GM18526 (cell line): ENCODE results near the gene NCAPD3.

Experiments used
- POLR2A ChIP-seq: IDR thresholded peaks from 3 replicates; pipeline ENCODE4 v1.6.1; 2011; ENCODE audit not compliant: insufficient read length; ENCODE audit errors: extremely low read depth

The NCAPD3 gene

GRCh38 chr11:134258577-134258976 lies 34.8 kb upstream of the NCAPD3 start:
- no peak for TF ChIP-seq POLR2A

- TF ChIP-seq POLR2A: no peak
Measured at GRCh38 chr11:134257101-134257500, 33.3 kb upstream of the NCAPD3 start.

- no peak for TF ChIP-seq POLR2A
Measured at GRCh38 chr11:134254433-134255183, 30.8 kb upstream of the NCAPD3 start.

GRCh38 chr11:134253188-134253993 lies 29.6 kb upstream of the NCAPD3 start, which contains the start of the genes ACAD8 and THYN1:
Gene ACAD8, plus strand, starts transcription at chr11:134253568. Its CDS starts 33 bp downstream, at chr11:134253601.
Gene THYN1, minus strand, starts transcription at chr11:134253352. Its CDS starts 470 bp downstream, at chr11:134252882.
- TF ChIP-seq POLR2A: peak; percentile 79

- no peak for TF ChIP-seq POLR2A
Measured at GRCh38 chr11:134252346-134253187, 28.8 kb upstream of the NCAPD3 start.

- no peak for TF ChIP-seq POLR2A
Measured at GRCh38 chr11:134250675-134251074, 26.9 kb upstream of the NCAPD3 start.

- no peak for TF ChIP-seq POLR2A
Measured at GRCh38 chr11:134250246-134250645, 26.5 kb upstream of the NCAPD3 start.

GRCh38 chr11:134248910-134249480 lies 25.2 kb upstream of the NCAPD3 start:
- no peak for TF ChIP-seq POLR2A

GRCh38 chr11:134246678-134247077 lies 22.9 kb upstream of the NCAPD3 start:
- TF ChIP-seq POLR2A: no peak

GRCh38 chr11:134246100-134246499 lies 22.3 kb upstream of the NCAPD3 start:
- TF ChIP-seq POLR2A: no peak

- TF ChIP-seq POLR2A: no peak
Measured at GRCh38 chr11:134245434-134245833, 21.7 kb upstream of the NCAPD3 start.

- no peak for TF ChIP-seq POLR2A
Measured at GRCh38 chr11:134244593-134244992, 20.8 kb upstream of the NCAPD3 start.

- no peak for TF ChIP-seq POLR2A
Measured at GRCh38 chr11:134243913-134244312, 20.1 kb upstream of the NCAPD3 start.

- no peak for TF ChIP-seq POLR2A
Measured at GRCh38 chr11:134242376-134242775, 18.6 kb upstream of the NCAPD3 start.

GRCh38 chr11:134240592-134240991 lies 16.8 kb upstream of the NCAPD3 start:
- TF ChIP-seq POLR2A: no peak
